NCI-H187 (cell line): ENCODE data around the gene PAXIP1.
"Not testable (repeated sequence)": the region's sequence is repeated elsewhere in the genome, so short reads cannot be mapped to it uniquely, and the experiment has no call there.

Experiments used
- DNase-seq, 2 experiments: peaks; one replicate each; lab custom pipeline; 2025; lab: John Stamatoyannopoulos, UW

PAXIP1 gene

GRCh38 chr7:154943906-154944305 is 59.0 kb downstream of the PAXIP1 start:
- no peak for DNase-seq

- DNase-seq, result no peak
Measured at GRCh38 chr7:154942691-154943090, 60.2 kb downstream of the PAXIP1 start.

- DNase-seq, result no peak
Measured at GRCh38 chr7:154937837-154938236, 65.1 kb downstream of the PAXIP1 start.

- DNase-seq, result not testable (repeated sequence)
Measured at GRCh38 chr7:154934353-154934952, 68.5 kb downstream of the PAXIP1 start.

- DNase-seq, result no peak
Measured at GRCh38 chr7:154931906-154932305, 71.0 kb downstream of the PAXIP1 start.

GRCh38 chr7:154929006-154929726 is 73.8 kb downstream of the PAXIP1 start:
- peak in 1 of 2 experiments; percentile 74 for DNase-seq

GRCh38 chr7:154928136-154929005 is 74.6 kb downstream of the PAXIP1 start:
- DNase-seq, result peak; percentile 58 to 74

- peak; percentile 68 to 80 for DNase-seq
Measured at GRCh38 chr7:154927624-154928125, 75.2 kb downstream of the PAXIP1 start.

- not testable (repeated sequence) for DNase-seq
Measured at GRCh38 chr7:154922472-154922871, 80.5 kb downstream of the PAXIP1 start.

GRCh38 chr7:154919344-154920225 is 83.3 kb downstream of the PAXIP1 start:
- no peak for DNase-seq

- no peak for DNase-seq
Measured at GRCh38 chr7:154918741-154919140, 84.2 kb downstream of the PAXIP1 start.

GRCh38 chr7:154918266-154918665 is 84.7 kb downstream of the PAXIP1 start:
- DNase-seq, result no peak

GRCh38 chr7:154917808-154918160 is 85.1 kb downstream of the PAXIP1 start:
- DNase-seq, result no peak

- DNase-seq, result no peak
Measured at GRCh38 chr7:154916856-154917807, 85.8 kb downstream of the PAXIP1 start.

GRCh38 chr7:154916381-154916780 is 86.5 kb downstream of the PAXIP1 start:
- DNase-seq, result no peak

- no peak for DNase-seq
Measured at GRCh38 chr7:154915600-154915999, 87.3 kb downstream of the PAXIP1 start.

- DNase-seq, result no peak
Measured at GRCh38 chr7:154914996-154915380, 87.9 kb downstream of the PAXIP1 start.

GRCh38 chr7:154914308-154914995 is 88.5 kb downstream of the PAXIP1 start:
- no peak for DNase-seq

- peak; percentile 35 to 63 for DNase-seq
Measured at GRCh38 chr7:154913638-154914307, 89.2 kb downstream of the PAXIP1 start.
